Endometrial microvascular endothelial cells (primary cell): Measurements from ENCODE around the gene PROK1. TPM values are rescaled to one million over a fixed set of nuclear protein-coding genes. Genes with fewer than 3 reads are reported as not detected.

Experiments
- in situ Hi-C: cut with HindIII; loops from 2 replicates; pipeline ENCODE4 v1.10.0; 2017; ENCODE audit warnings: low sequenced_read_pairs, low pct_unique_long_range_greater_than_20kb; ENCODE audit errors: inconsistent ontology term
- total RNA-seq: library from RNA; depleted of rRNA; stranded (reverse); fragments of >200 nt; gene quantifications from one replicate; pipeline ENCODE4 v1.2.3, GENCODE V29; 2015; ENCODE audit errors: inconsistent ontology term

PROK1 gene
- total RNA-seq, 1 donor from 2014 or later = not detected

- in situ Hi-C loops = no loop called here
Measured at GRCh38 chr1:110462093-110462492, 11.1 kb downstream of the PROK1 start.

GRCh38 chr1:110462964-110463363 lies 12.0 kb downstream of the PROK1 start:
- in situ Hi-C loops = no loop called here

GRCh38 chr1:110463725-110464124 lies 12.8 kb downstream of the PROK1 start:
- in situ Hi-C loops = no loop called here

- in situ Hi-C loops = no loop called here
Measured at GRCh38 chr1:110464340-110464739, 13.4 kb downstream of the PROK1 start.

GRCh38 chr1:110465038-110465813 lies 14.3 kb downstream of the PROK1 start:
- in situ Hi-C loops = no loop called here

- in situ Hi-C loops = no loop called here
Measured at GRCh38 chr1:110465814-110466380, 14.9 kb downstream of the PROK1 start.

GRCh38 chr1:110466646-110467280 lies 15.8 kb downstream of the PROK1 start:
- in situ Hi-C loops = no loop called here

GRCh38 chr1:110471131-110471530 lies 20.2 kb downstream of the PROK1 start:
- in situ Hi-C loops = no loop called here

GRCh38 chr1:110472546-110472945 lies 21.6 kb downstream of the PROK1 start:
- in situ Hi-C loops = no loop called here

- in situ Hi-C loops = no loop called here
Measured at GRCh38 chr1:110474444-110474843, 23.5 kb downstream of the PROK1 start.

- in situ Hi-C loops = no loop called here
Measured at GRCh38 chr1:110475362-110476027, 24.5 kb downstream of the PROK1 start.

- in situ Hi-C loops = no loop called here
Measured at GRCh38 chr1:110476028-110476765, 25.2 kb downstream of the PROK1 start.

GRCh38 chr1:110477041-110477440 lies 26.1 kb downstream of the PROK1 start:
- in situ Hi-C loops = no loop called here

- in situ Hi-C loops = no loop called here
Measured at GRCh38 chr1:110477445-110477957, 26.6 kb downstream of the PROK1 start.

GRCh38 chr1:110477967-110478640 lies 27.2 kb downstream of the PROK1 start:
- in situ Hi-C loops = no loop called here

- in situ Hi-C loops = no loop called here
Measured at GRCh38 chr1:110478886-110479285, 27.9 kb downstream of the PROK1 start.

GRCh38 chr1:110480356-110481096 lies 29.6 kb downstream of the PROK1 start:
- in situ Hi-C loops = no loop called here
